OCI-LY1 (cell line): ENCODE measurements around the gene NACC2.

ENCODE experiments used
- CTCF ChIP-seq: fragments of 200-600 bp; sonication (generic), shearing (Covaris generic); IDR thresholded peaks from 2 replicates; pipeline ENCODE4 v1.5.1; 2017; ENCODE audit warnings: mild to moderate bottlenecking, antibody characterized with exemption, low read length, moderate library complexity, mixed read lengths
- EZH2 ChIP-seq: fragments of 200-600 bp; sonication (generic), shearing (Covaris generic); IDR thresholded peaks from 2 replicates; pipeline ENCODE4 v1.8.0; 2017; ENCODE audit warnings: borderline replicate concordance, mixed run types, mild to moderate bottlenecking, antibody characterized with exemption, low read length, moderate library complexity, mixed read lengths

- TF ChIP-seq EZH2 (no peak), CTCF (no peak)
Measured at GRCh38 chr9:136088939-136089696, 6.0 kb downstream of the NACC2 start.
